CD4-positive, alpha-beta T cell treated with Interleukin-6 at 100 ng/mL for 8 hours (primary cell): ENCODE data around the gene ASPN.

Experiments used
- DNase-seq: peaks from one replicate; pipeline ENCODE4 v3.0.0-alpha.2; 2020; ENCODE audit warnings: mixed read lengths, low spot score

Gene ASPN

GRCh38 chr9:92482329-92482728 lies at the start of gene ASPN:
Gene ASPN, minus strand, starts transcription at chr9:92482506.
- no peak for DNase-seq

GRCh38 chr9:92530893-92531292 lies 48.6 kb upstream of the ASPN start:
- DNase-seq, result no peak

- DNase-seq, result no peak
Observed at GRCh38 chr9:92529124-92529523, 46.8 kb upstream of the ASPN start.

- DNase-seq, result no peak
Observed at GRCh38 chr9:92528522-92528849, 46.2 kb upstream of the ASPN start.

GRCh38 chr9:92527832-92528521 lies 45.7 kb upstream of the ASPN start:
- DNase-seq, result no peak

GRCh38 chr9:92527291-92527828 lies 45.1 kb upstream of the ASPN start:
- no peak for DNase-seq

GRCh38 chr9:92525306-92525705 lies 43.0 kb upstream of the ASPN start:
- DNase-seq, result no peak

- no peak for DNase-seq
Observed at GRCh38 chr9:92524881-92525280, 42.6 kb upstream of the ASPN start.

- DNase-seq, result no peak
Observed at GRCh38 chr9:92522983-92523970, 41.0 kb upstream of the ASPN start.

- DNase-seq, result no peak
Observed at GRCh38 chr9:92520837-92521236, 38.5 kb upstream of the ASPN start.

- DNase-seq, result no peak
Observed at GRCh38 chr9:92518199-92518598, 35.9 kb upstream of the ASPN start.

- no peak for DNase-seq
Observed at GRCh38 chr9:92517046-92517445, 34.7 kb upstream of the ASPN start.

GRCh38 chr9:92516521-92516920 lies 34.2 kb upstream of the ASPN start:
- no peak for DNase-seq

GRCh38 chr9:92514635-92515034 lies 32.3 kb upstream of the ASPN start:
- DNase-seq, result no peak

GRCh38 chr9:92513349-92513748 lies 31.0 kb upstream of the ASPN start:
- DNase-seq, result no peak

GRCh38 chr9:92512622-92513021 lies 30.3 kb upstream of the ASPN start:
- DNase-seq, result no peak

GRCh38 chr9:92510747-92511146 lies 28.4 kb upstream of the ASPN start:
- no peak for DNase-seq

GRCh38 chr9:92509050-92509449 lies 26.7 kb upstream of the ASPN start:
- DNase-seq, result no peak

GRCh38 chr9:92508018-92508820 lies 25.9 kb upstream of the ASPN start:
- DNase-seq, result no peak

GRCh38 chr9:92507496-92507895 lies 25.2 kb upstream of the ASPN start:
- DNase-seq, result no peak

GRCh38 chr9:92507005-92507404 lies 24.7 kb upstream of the ASPN start:
- DNase-seq, result no peak

- no peak for DNase-seq
Observed at GRCh38 chr9:92506184-92506857, 24.0 kb upstream of the ASPN start.
